ENCODE results near the gene INPP1.

GRCh38 chr2:190407246-190407661 lies 63.9 kb downstream of the INPP1 start:
- TF ChIP-seq CTCF (IDR thresholded peaks at IDR 0.05) (no peak), POLR2AphosphoS5 (IDR thresholded peaks at IDR 0.05; ENCODE audit: insufficient read depth in 1 of 2, low read depth in 1 of 2) (no peak), POLR2A (IDR thresholded peaks at IDR 0.05) (no peak)
